ENCODE measurements around the gene FASLG.

The FASLG gene

DNA sequence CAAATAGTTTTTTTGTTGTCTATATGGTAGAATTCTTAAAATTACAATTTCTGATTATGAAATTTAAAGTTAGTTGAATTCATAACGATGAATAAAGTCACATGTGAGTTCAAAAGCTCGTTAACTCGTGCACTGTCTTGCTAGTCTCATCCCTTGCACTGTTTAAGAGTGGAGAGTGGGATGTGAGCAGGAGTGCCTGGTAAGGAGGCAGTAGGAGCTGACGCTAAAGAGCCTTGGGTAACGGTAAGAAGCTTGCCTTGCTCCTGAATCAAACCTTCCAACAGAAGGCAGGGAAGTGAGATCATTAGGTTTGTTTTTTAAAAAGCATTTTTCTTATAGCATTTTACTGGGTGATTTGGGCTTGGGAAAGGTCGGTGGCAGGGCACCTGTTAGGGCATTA is 2.3 kb upstream of the FASLG start:
- Histone ChIP-seq H2AK5ac (ENCODE audit: low read length) (no peak overlapping the region), H2BK15ac (replicated peaks; ENCODE audit: low read depth) (no peak overlapping the region), H3K18ac (ENCODE audit: low read length) (no peak overlapping the region), H3K36me3 (ENCODE audit: control insufficient read depth, insufficient read depth, low read length) (no peaks in the 10 kb centered on the region), H3K27ac (ENCODE audit: low read depth, low read length) (no peak overlapping the region), H3K4me2 (ENCODE audit: low read length) (no peak overlapping the region), H3K27me3 (ENCODE audit: insufficient read depth, low read length, poor library complexity) (no peaks in the 10 kb centered on the region), H3K79me1 (ENCODE audit: low read length) (no peaks in the 10 kb centered on the region), H3K4me3 (ENCODE audit: low read length) (no peak overlapping the region), H3K9ac (ENCODE audit: low read length) (no peak overlapping the region), H2BK120ac (ENCODE audit: low read depth, low read length) (no peak overlapping the region), H3K79me2 (ENCODE audit: control insufficient read depth, insufficient read depth, low read length) (no peaks in the 10 kb centered on the region), H3K56ac (ENCODE audit: low read length) (no peak overlapping the region), H2BK5ac (ENCODE audit: low read length) (no peak overlapping the region), H3K23ac (ENCODE audit: low read length) (no peak overlapping the region), H4K5ac (ENCODE audit: low read length) (no peak overlapping the region), H3K4me1 (ENCODE audit: control insufficient read depth, low read depth, low read length) (no peaks in the 10 kb centered on the region), H4K8ac (ENCODE audit: low read depth, low read length) (no peak overlapping the region), H3K4ac (ENCODE audit: low read depth, low read length) (no peak overlapping the region)
- no peak for DNase-seq
- no CpG with 5 or more reads among the region's 6 CpGs for WGBS (ENCODE audit: extremely low coverage, insufficient coverage, low lambda C conversion rate)

DNA sequence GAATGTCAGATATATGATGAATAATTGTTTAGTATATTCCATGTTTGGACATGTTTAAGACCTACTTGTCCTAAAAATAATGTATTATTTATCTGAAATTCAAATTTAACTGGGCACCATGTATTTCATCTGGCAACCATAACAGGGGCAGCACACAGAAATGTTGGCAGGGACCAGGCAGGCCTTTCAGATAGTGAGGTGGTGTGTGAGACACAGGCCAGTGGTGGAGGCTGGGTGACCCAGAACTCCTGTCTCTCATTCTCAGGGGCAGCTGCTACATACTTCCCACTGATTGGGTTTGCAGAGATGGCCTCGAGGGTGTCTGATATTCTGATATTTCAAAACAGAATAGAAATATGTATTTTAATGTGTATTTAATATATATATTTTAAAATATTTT is 1.3 kb upstream of the FASLG start:
- no peak overlapping the region for H3K23ac ChIP-seq (ENCODE audit: low read length)
- no peak overlapping the region for H2AK5ac ChIP-seq (ENCODE audit: low read length)
- no peak overlapping the region for H2BK15ac ChIP-seq (replicated peaks; ENCODE audit: low read depth)
- no peaks in the 10 kb centered on the region for H3K79me1 ChIP-seq (ENCODE audit: low read length)
- no peaks in the 10 kb centered on the region for H3K4me1 ChIP-seq (ENCODE audit: control insufficient read depth, low read depth, low read length)
- no peak overlapping the region for H3K27ac ChIP-seq (ENCODE audit: low read depth, low read length)
- no peak overlapping the region for H2BK120ac ChIP-seq (ENCODE audit: low read depth, low read length)
- no peak overlapping the region for H3K4me3 ChIP-seq (ENCODE audit: low read length)
- H3K27me3 ChIP-seq (ENCODE audit: insufficient read depth, low read length, poor library complexity), result no peaks in the 10 kb centered on the region
- H4K8ac ChIP-seq (ENCODE audit: low read depth, low read length), result no peak overlapping the region
- no peak overlapping the region for H2BK5ac ChIP-seq (ENCODE audit: low read length)
- H4K5ac ChIP-seq (ENCODE audit: low read length), result no peak overlapping the region
- WGBS (ENCODE audit: extremely low coverage, insufficient coverage, low lambda C conversion rate), result no CpG with 5 or more reads among the region's 1 CpG
- H3K4ac ChIP-seq (ENCODE audit: low read depth, low read length), result no peak overlapping the region
- no peak overlapping the region for H3K4me2 ChIP-seq (ENCODE audit: low read length)
- no peaks in the 10 kb centered on the region for H3K79me2 ChIP-seq (ENCODE audit: control insufficient read depth, insufficient read depth, low read length)
- no peak for DNase-seq
- no peak overlapping the region for H3K56ac ChIP-seq (ENCODE audit: low read length)
- no peak overlapping the region for H3K9ac ChIP-seq (ENCODE audit: low read length)
- no peaks in the 10 kb centered on the region for H3K36me3 ChIP-seq (ENCODE audit: control insufficient read depth, insufficient read depth, low read length)
- H3K18ac ChIP-seq (ENCODE audit: low read length), result no peak overlapping the region

DNA sequence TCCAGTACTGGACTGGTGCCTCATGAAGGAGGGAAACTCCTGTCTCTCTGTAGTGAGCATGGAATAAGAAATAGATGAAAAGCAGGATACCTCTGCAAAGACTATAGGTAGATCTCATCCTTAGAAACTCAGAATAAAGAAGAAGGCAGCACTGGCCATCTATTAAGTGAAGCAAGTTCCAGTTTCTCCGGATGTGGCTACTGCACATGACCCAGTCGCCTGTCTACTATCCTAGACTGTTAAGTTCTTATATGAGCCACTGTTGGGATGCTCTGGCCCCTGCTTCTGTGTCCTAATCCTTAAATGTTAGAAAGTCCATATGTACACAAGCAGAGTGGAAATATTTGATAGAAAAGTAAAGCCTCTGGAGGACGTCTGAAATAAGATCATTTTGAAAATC is 2.2 kb downstream of the FASLG start:
- H4K8ac ChIP-seq (ENCODE audit: low read depth, low read length), result no peak overlapping the region
- no peak overlapping the region for H4K5ac ChIP-seq (ENCODE audit: low read length)
- no peak overlapping the region for H3K23ac ChIP-seq (ENCODE audit: low read length)
- H3K4ac ChIP-seq (ENCODE audit: low read depth, low read length), result no peak overlapping the region
- H3K27ac ChIP-seq (ENCODE audit: low read depth, low read length), result no peak overlapping the region
- H3K4me2 ChIP-seq (ENCODE audit: low read length), result no peak overlapping the region
- H3K79me1 ChIP-seq (ENCODE audit: low read length), result no peaks in the 10 kb centered on the region
- H2BK5ac ChIP-seq (ENCODE audit: low read length), result no peak overlapping the region
- no peaks in the 10 kb centered on the region for H3K27me3 ChIP-seq (ENCODE audit: insufficient read depth, low read length, poor library complexity)
- no peak overlapping the region for H2BK15ac ChIP-seq (replicated peaks; ENCODE audit: low read depth)
- no CpG with 5 or more reads among the region's 3 CpGs for WGBS (ENCODE audit: extremely low coverage, insufficient coverage, low lambda C conversion rate)
- no peaks in the 10 kb centered on the region for H3K36me3 ChIP-seq (ENCODE audit: control insufficient read depth, insufficient read depth, low read length)
- H2BK120ac ChIP-seq (ENCODE audit: low read depth, low read length), result no peak overlapping the region
- DNase-seq, result no peak
- H2AK5ac ChIP-seq (ENCODE audit: low read length), result no peak overlapping the region
- H3K79me2 ChIP-seq (ENCODE audit: control insufficient read depth, insufficient read depth, low read length), result no peaks in the 10 kb centered on the region
- no peak overlapping the region for H3K18ac ChIP-seq (ENCODE audit: low read length)
- H3K4me1 ChIP-seq (ENCODE audit: control insufficient read depth, low read depth, low read length), result no peaks in the 10 kb centered on the region
- H3K56ac ChIP-seq (ENCODE audit: low read length), result no peak overlapping the region
- H3K9ac ChIP-seq (ENCODE audit: low read length), result no peak overlapping the region
- H3K4me3 ChIP-seq (ENCODE audit: low read length), result no peak overlapping the region

DNA sequence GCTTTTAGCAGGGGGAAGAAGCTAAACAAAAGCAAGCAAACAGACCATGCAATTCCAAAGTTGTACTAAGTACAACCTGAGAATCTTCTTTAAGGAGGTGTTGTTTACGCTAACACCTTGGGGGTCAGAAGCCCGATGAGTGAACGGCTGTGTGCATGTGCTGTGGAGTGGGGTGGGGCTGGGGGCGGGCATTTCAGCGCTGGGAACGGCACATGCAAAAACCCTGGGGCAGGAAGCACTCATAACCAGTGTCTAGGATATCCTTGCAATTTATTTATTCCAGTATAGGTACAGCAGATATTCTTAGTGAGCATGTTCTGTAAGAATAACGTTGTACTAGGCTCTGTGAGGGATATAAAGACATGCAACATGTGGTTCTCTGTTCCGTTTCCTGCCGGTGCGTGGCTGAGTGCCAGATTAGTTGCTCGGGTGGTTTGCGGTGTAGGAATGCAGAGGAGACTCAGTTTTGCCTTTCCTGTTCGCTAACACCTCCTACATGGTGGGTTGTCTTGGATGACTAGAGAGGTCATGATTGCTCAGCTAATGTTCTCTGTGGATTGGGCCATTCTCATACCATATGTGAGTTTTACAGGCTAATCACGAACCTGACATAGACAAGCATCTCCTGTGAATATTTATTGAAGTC is 3.7 kb downstream of the FASLG start:
- Histone ChIP-seq H3K79me2 (ENCODE audit: control insufficient read depth, insufficient read depth, low read length) (no peaks in the 10 kb centered on the region), H3K23ac (ENCODE audit: low read length) (no peak overlapping the region), H4K5ac (ENCODE audit: low read length) (no peak overlapping the region), H3K36me3 (ENCODE audit: control insufficient read depth, insufficient read depth, low read length) (no peaks in the 10 kb centered on the region), H3K4me3 (ENCODE audit: low read length) (no peak overlapping the region), H2AK5ac (ENCODE audit: low read length) (no peak overlapping the region), H3K27me3 (ENCODE audit: insufficient read depth, low read length, poor library complexity) (no peaks in the 10 kb centered on the region), H2BK120ac (ENCODE audit: low read depth, low read length) (no peak overlapping the region), H3K56ac (ENCODE audit: low read length) (no peak overlapping the region), H2BK15ac (replicated peaks; ENCODE audit: low read depth) (no peak overlapping the region), H3K79me1 (ENCODE audit: low read length) (no peaks in the 10 kb centered on the region), H3K4ac (ENCODE audit: low read depth, low read length) (no peak overlapping the region), H4K8ac (ENCODE audit: low read depth, low read length) (no peak overlapping the region), H3K4me2 (ENCODE audit: low read length) (no peak overlapping the region), H2BK5ac (ENCODE audit: low read length) (no peak overlapping the region), H3K18ac (ENCODE audit: low read length) (no peak overlapping the region), H3K27ac (ENCODE audit: low read depth, low read length) (no peak overlapping the region), H3K4me1 (ENCODE audit: control insufficient read depth, low read depth, low read length) (no peaks in the 10 kb centered on the region), H3K9ac (ENCODE audit: low read length) (no peak overlapping the region)
- DNase-seq, result no peak
- WGBS (ENCODE audit: extremely low coverage, insufficient coverage, low lambda C conversion rate), result no CpG with 5 or more reads among the region's 14 CpGs

DNA sequence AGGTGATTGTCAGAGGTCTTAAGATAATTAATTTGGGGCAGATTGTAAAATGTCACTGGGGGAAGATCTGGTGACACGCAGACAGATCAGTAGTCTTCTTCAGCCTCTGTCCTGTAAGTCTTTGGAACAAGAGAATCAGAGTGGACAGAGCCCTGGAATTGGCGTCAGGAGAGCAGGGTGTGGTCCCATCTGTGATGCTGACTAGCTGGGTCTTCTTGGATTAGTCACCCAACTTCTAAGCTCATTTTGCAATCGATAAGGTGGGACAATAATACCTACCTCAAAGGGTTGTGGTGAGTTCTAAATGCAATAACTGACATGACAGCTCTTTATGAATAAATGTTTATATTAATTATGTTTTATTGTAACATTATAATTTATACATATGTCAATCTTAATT is 4.8 kb downstream of the FASLG start:
- Histone ChIP-seq H3K4me1 (ENCODE audit: control insufficient read depth, low read depth, low read length) (no peaks in the 10 kb centered on the region), H2AK5ac (ENCODE audit: low read length) (no peak overlapping the region), H3K9ac (ENCODE audit: low read length) (no peak overlapping the region), H3K56ac (ENCODE audit: low read length) (no peak overlapping the region), H4K5ac (ENCODE audit: low read length) (no peak overlapping the region), H4K8ac (ENCODE audit: low read depth, low read length) (no peak overlapping the region), H2BK120ac (ENCODE audit: low read depth, low read length) (no peak overlapping the region), H3K27ac (ENCODE audit: low read depth, low read length) (no peak overlapping the region), H3K36me3 (ENCODE audit: control insufficient read depth, insufficient read depth, low read length) (no peaks in the 10 kb centered on the region), H3K23ac (ENCODE audit: low read length) (no peak overlapping the region), H3K4ac (ENCODE audit: low read depth, low read length) (no peak overlapping the region), H2BK5ac (ENCODE audit: low read length) (no peak overlapping the region), H2BK15ac (replicated peaks; ENCODE audit: low read depth) (no peak overlapping the region), H3K27me3 (ENCODE audit: insufficient read depth, low read length, poor library complexity) (no peaks in the 10 kb centered on the region), H3K4me2 (ENCODE audit: low read length) (no peak overlapping the region), H3K79me1 (ENCODE audit: low read length) (no peaks in the 10 kb centered on the region), H3K79me2 (ENCODE audit: control insufficient read depth, insufficient read depth, low read length) (no peaks in the 10 kb centered on the region), H3K18ac (ENCODE audit: low read length) (no peak overlapping the region), H3K4me3 (ENCODE audit: low read length) (no peak overlapping the region)
- WGBS (ENCODE audit: extremely low coverage, insufficient coverage, low lambda C conversion rate), result no CpG with 5 or more reads among the region's 3 CpGs
- DNase-seq, result no peak

DNA sequence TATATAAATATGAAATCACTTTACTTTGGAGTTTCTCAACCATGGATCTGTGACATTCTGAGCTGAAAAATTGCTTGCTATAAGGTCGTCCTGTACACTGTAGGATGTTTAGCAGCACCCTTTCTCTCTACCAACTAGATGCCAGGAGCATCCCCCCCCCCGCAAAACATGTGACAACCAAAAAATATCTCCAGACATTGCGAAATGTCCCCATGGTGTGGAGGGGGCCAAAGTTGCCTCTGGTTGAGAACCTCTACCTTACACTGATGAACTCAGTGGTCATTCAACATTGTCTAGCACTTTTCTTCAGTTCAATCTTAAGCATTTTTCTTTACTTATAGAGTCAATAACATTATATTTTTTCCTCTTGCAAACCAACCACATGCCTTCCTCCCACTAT is 9.2 kb downstream of the FASLG start:
- no peaks in the 10 kb centered on the region for H3K79me1 ChIP-seq (ENCODE audit: low read length)
- WGBS (ENCODE audit: extremely low coverage, insufficient coverage, low lambda C conversion rate), result no CpG with 5 or more reads among the region's 3 CpGs
- H3K56ac ChIP-seq (ENCODE audit: low read length), result no peak overlapping the region
- no peaks in the 10 kb centered on the region for H3K36me3 ChIP-seq (ENCODE audit: control insufficient read depth, insufficient read depth, low read length)
- no peak overlapping the region for H3K4me2 ChIP-seq (ENCODE audit: low read length)
- DNase-seq, result no peak
- peaks cover 6% of the 10 kb centered on the region for H3K4me1 ChIP-seq (ENCODE audit: control insufficient read depth, low read depth, low read length)
- H3K9ac ChIP-seq (ENCODE audit: low read length), result no peak overlapping the region
- H3K4ac ChIP-seq (ENCODE audit: low read depth, low read length), result no peak overlapping the region
- H3K23ac ChIP-seq (ENCODE audit: low read length), result no peak overlapping the region
- H3K79me2 ChIP-seq (ENCODE audit: control insufficient read depth, insufficient read depth, low read length), result no peaks in the 10 kb centered on the region
- H3K27me3 ChIP-seq (ENCODE audit: insufficient read depth, low read length, poor library complexity), result no peaks in the 10 kb centered on the region
- H3K18ac ChIP-seq (ENCODE audit: low read length), result no peak overlapping the region
- H2AK5ac ChIP-seq (ENCODE audit: low read length), result no peak overlapping the region
- no peak overlapping the region for H4K5ac ChIP-seq (ENCODE audit: low read length)
- no peak overlapping the region for H3K4me3 ChIP-seq (ENCODE audit: low read length)
- no peak overlapping the region for H3K27ac ChIP-seq (ENCODE audit: low read depth, low read length)
- H2BK15ac ChIP-seq (replicated peaks; ENCODE audit: low read depth), result no peak overlapping the region
- H2BK5ac ChIP-seq (ENCODE audit: low read length), result no peak overlapping the region
- no peak overlapping the region for H2BK120ac ChIP-seq (ENCODE audit: low read depth, low read length)
- H4K8ac ChIP-seq (ENCODE audit: low read depth, low read length), result no peak overlapping the region
